CD14-positive monocyte (primary cell): ENCODE measurements around the gene HMGN1. TPM values are rescaled to one million over a fixed set of nuclear protein-coding genes. Genes with fewer than 3 reads are reported as not detected.
A peak's percentile ranks its signal among the peaks of the same experiment; 100 is the strongest.

Experiments used
- DNase-seq, 3 donors: peaks; one replicate each; pipeline ENCODE4 v3.0.0-alpha.2; 2011 to 2022
- H2AFZ ChIP-seq: 2 replicates; pipeline ENCODE4 v1.6.0; 2012; ENCODE audit warnings: mild to moderate bottlenecking, low read depth, low read length, inconsistent platforms; ENCODE audit not compliant: insufficient read depth, poor library complexity, severe bottlenecking
- H3K27ac ChIP-seq, 2 donors: 1 replicate in 1 of 2; 2 replicates in 1 of 2; pipeline ENCODE4 v1.5.1; 2012 to 2013; ENCODE audit warnings: low read length in 2 of 2, control low read depth in 1 of 2, inconsistent platforms in 1 of 2, low read depth in 1 of 2, mild to moderate bottlenecking in 1 of 2
- H3K27me3 ChIP-seq, 2 donors: one replicate each; pipeline versions ENCODE4 v1.6.0 to v1.6.1; 2011 to 2013; ENCODE audit warnings: low read length in 2 of 2; ENCODE audit not compliant: control insufficient read depth in 2 of 2, insufficient read depth in 2 of 2
- H3K36me3 ChIP-seq, 2 donors: replicated peaks in 1 of 2; 1 replicate in 1 of 2; 2 replicates in 1 of 2; pipeline versions ENCODE4 v1.5.1 to v1.6.1; 2012 to 2013; ENCODE audit warnings: low read length in 2 of 2, control low read depth in 1 of 2, inconsistent platforms in 1 of 2, mild to moderate bottlenecking in 1 of 2; ENCODE audit not compliant: insufficient read depth in 2 of 2, control insufficient read depth in 1 of 2
- H3K4me1 ChIP-seq, 2 donors: 1 replicate in 1 of 2; 2 replicates in 1 of 2; pipeline versions ENCODE4 v1.5.1 to v1.6.1; 2012 to 2013; ENCODE audit warnings: low read length in 2 of 2, control low read depth in 1 of 2, inconsistent platforms in 1 of 2, mild to moderate bottlenecking in 1 of 2, moderate library complexity in 1 of 2; ENCODE audit not compliant: insufficient read depth in 2 of 2, control insufficient read depth in 1 of 2
- H3K4me2 ChIP-seq: replicated peaks from 2 replicates; pipeline ENCODE3; 2012; ENCODE audit warnings: low read length, moderate library complexity, mild to moderate bottlenecking; ENCODE audit not compliant: poor library complexity, severe bottlenecking; ENCODE audit errors: extremely low read depth
- H3K4me3 ChIP-seq, 3 experiments: fragments of 200-600 bp in 1 of 3; sonication (generic) in 1 of 3; replicated peaks in 1 of 3; 1 replicate in 2 of 3; 2 replicates in 1 of 3; pipeline ENCODE4 v1.5.1; 2011 to 2013; ENCODE audit warnings: low read length in 3 of 3, mild to moderate bottlenecking in 3 of 3, control low read depth in 2 of 3, low read depth in 2 of 3, inconsistent platforms in 1 of 3, moderate library complexity in 1 of 3
- H3K79me2 ChIP-seq: 2 replicates; pipeline ENCODE4 v1.6.0; 2012; ENCODE audit warnings: mild to moderate bottlenecking, control low read depth, inconsistent platforms, low read length, moderate library complexity; ENCODE audit not compliant: insufficient read depth
- H3K9ac ChIP-seq: 2 replicates; pipeline ENCODE4 v1.6.0; 2017; ENCODE audit warnings: low read length, mild to moderate bottlenecking; ENCODE audit not compliant: insufficient read depth, poor library complexity, severe bottlenecking
- H3K9me3 ChIP-seq, 2 donors: replicated peaks in 1 of 2; 1 replicate in 1 of 2; 2 replicates in 1 of 2; pipeline versions ENCODE4 v1.5.1 to v1.6.1; 2012 to 2013; ENCODE audit warnings: low read length in 2 of 2, control low read depth in 1 of 2; ENCODE audit not compliant: control insufficient read depth in 1 of 2, insufficient read depth in 1 of 2
- H4K20me1 ChIP-seq: 2 replicates; pipeline ENCODE4 v1.6.0; 2012; ENCODE audit warnings: mild to moderate bottlenecking, low read length, control low read depth, moderate library complexity; ENCODE audit not compliant: insufficient read depth
- H3K27ac Mint-ChIP-seq, 7 donors: one replicate each; pipeline ENCODE4 v1.8.0; 2020; ENCODE audit warnings: mild to moderate bottlenecking in 7 of 7, mixed read lengths in 7 of 7, moderate library complexity in 6 of 7, inconsistent platforms in 2 of 7
- H3K27me3 Mint-ChIP-seq, 3 donors: one replicate each; pipeline ENCODE4 v1.8.0; 2021 to 2022; ENCODE audit warnings: low read depth in 3 of 3, mild to moderate bottlenecking in 3 of 3, mixed read lengths in 3 of 3, moderate library complexity in 3 of 3, inconsistent platforms in 1 of 3
- H3K36me3 Mint-ChIP-seq, 2 donors: one replicate each; pipeline ENCODE4 v1.8.0; 2020; ENCODE audit warnings: mixed read lengths in 2 of 2, inconsistent platforms in 1 of 2, mild to moderate bottlenecking in 1 of 2
- H3K4me1 Mint-ChIP-seq: one replicate; pipeline ENCODE4 v1.8.0; 2020; ENCODE audit warnings: mild to moderate bottlenecking, mixed read lengths
- H3K4me3 Mint-ChIP-seq, 2 donors: one replicate each; pipeline ENCODE4 v1.8.0; 2020; ENCODE audit warnings: mild to moderate bottlenecking in 2 of 2, mixed read lengths in 2 of 2, moderate library complexity in 1 of 2
- H3K9me3 Mint-ChIP-seq, 7 donors: one replicate each; pipeline ENCODE4 v1.8.0; 2020 to 2022; ENCODE audit warnings: mixed read lengths in 7 of 7, mild to moderate bottlenecking in 6 of 7, moderate library complexity in 6 of 7, inconsistent platforms in 2 of 7
- WGBS: methylation state at CpG from one replicate; pipeline ENCODE4 v1.1.5; 2013; ENCODE audit warnings: missing lambda C conversion rate; ENCODE audit not compliant: insufficient coverage; 5-methylcytosine and 5-hydroxymethylcytosine counted together
- intact Hi-C, 2 donors: fragments of 100-400 bp; cut with micrococcal nuclease; formaldehyde crosslinking; loops; one replicate each; pipeline versions ENCODE4 v1.15.0 to v1.15.1; 2023
- polyA plus RNA-seq, 3 donors: library from polyadenylated mRNA; depleted of rRNA in 1 of 3; unstranded in 2 of 3; stranded (reverse) in 1 of 3; fragments of 300-500 nt in 2 of 3; fragments of >200 nt in 1 of 3; fragmentation: Illumina TruSeq in 2 of 3; gene quantifications; 1 replicate in 2 of 3; 2 replicates in 1 of 3; pipeline ENCODE4 v1.2.3, GENCODE V29; 2012 to 2021
- TF ChIP-seq, protein P1 (sequence below): fragments of 200-600 bp; IDR thresholded peaks from one replicate; pipeline ENCODE4 v1.8.0; 2022; ENCODE audit warnings: antibody characterized with exemption, mild to moderate bottlenecking

The HMGN1 gene
- polyA plus RNA-seq, 3 donors, result 59.8 to 74.7 (median 72.7) TPM

GRCh38 chr21:39386194-39386593 lies 37.3 kb upstream of the HMGN1 start:
- TF ChIP-seq, protein P1, sequence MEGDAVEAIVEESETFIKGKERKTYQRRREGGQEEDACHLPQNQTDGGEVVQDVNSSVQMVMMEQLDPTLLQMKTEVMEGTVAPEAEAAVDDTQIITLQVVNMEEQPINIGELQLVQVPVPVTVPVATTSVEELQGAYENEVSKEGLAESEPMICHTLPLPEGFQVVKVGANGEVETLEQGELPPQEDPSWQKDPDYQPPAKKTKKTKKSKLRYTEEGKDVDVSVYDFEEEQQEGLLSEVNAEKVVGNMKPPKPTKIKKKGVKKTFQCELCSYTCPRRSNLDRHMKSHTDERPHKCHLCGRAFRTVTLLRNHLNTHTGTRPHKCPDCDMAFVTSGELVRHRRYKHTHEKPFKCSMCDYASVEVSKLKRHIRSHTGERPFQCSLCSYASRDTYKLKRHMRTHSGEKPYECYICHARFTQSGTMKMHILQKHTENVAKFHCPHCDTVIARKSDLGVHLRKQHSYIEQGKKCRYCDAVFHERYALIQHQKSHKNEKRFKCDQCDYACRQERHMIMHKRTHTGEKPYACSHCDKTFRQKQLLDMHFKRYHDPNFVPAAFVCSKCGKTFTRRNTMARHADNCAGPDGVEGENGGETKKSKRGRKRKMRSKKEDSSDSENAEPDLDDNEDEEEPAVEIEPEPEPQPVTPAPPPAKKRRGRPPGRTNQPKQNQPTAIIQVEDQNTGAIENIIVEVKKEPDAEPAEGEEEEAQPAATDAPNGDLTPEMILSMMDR, result no peak
- Histone ChIP-seq H3K27me3 (no peaks in the 10 kb centered on the region), H3K79me2 (peaks cover 57% of the 10 kb centered on the region), H2AFZ (peak overlapping the region; percentile 80), H3K27ac (peak overlapping the region; percentile 1 to 64), H3K9me3 (no peaks in the 10 kb centered on the region), H3K36me3 (peaks cover 7 to 9% of the 10 kb centered on the region in 2 donors), H4K20me1 (peaks cover 5% of the 10 kb centered on the region), H3K4me3 (peak overlapping the region in 2 of 3 experiments; percentile 29 to 70), H3K4me1 (peaks cover 31% of the 10 kb centered on the region in 2 donors), H3K4me2 (peak overlapping the region; percentile 79), H3K9ac (peak overlapping the region; percentile 21)
- H3K27ac Mint-ChIP-seq, result peak overlapping the region in 6 of 7 donors; percentile 45 to 76 (median 64)
- peak in 1 of 3 donors; percentile 29 for DNase-seq
- H3K4me1 Mint-ChIP-seq, result peaks cover 25% of the 10 kb centered on the region
- intact Hi-C loops, result loop anchor here (5.0 kb wide), 3 partner anchors 39 to 74 kb away; partner anchors contain the start of genes BRWD1 (in 1 of the 2) and HMGN1 (in 1 of the 2)
- no peaks in the 10 kb centered on the region for H3K9me3 Mint-ChIP-seq
- peaks cover 0 to 3% (median 0%) of the 10 kb centered on the region in 3 donors for H3K27me3 Mint-ChIP-seq
- WGBS, result 91% methylated on average over 9 of the region's 13 CpGs
- H3K36me3 Mint-ChIP-seq, result peaks cover 13 to 14% of the 10 kb centered on the region in 2 donors
- H3K4me3 Mint-ChIP-seq, result peak overlapping the region; percentile 73 to 84

GRCh38 chr21:39385299-39386145 lies 36.6 kb upstream of the HMGN1 start:
- peaks cover 7 to 8% of the 10 kb centered on the region in 2 donors for H3K36me3 Mint-ChIP-seq
- 69% methylated on average over 43 of the region's 50 CpGs for WGBS
- H3K4me1 ChIP-seq, result peaks cover 36% of the 10 kb centered on the region in 2 donors
- peak overlapping the region; percentile 79 for H3K4me2 ChIP-seq
- H3K36me3 ChIP-seq, result peaks cover under 1 to 2% of the 10 kb centered on the region in 2 donors
- no peaks in the 10 kb centered on the region for H3K9me3 Mint-ChIP-seq
- H3K27me3 ChIP-seq, result no peaks in the 10 kb centered on the region
- peak overlapping the region; percentile 1 to 64 for H3K27ac ChIP-seq
- H4K20me1 ChIP-seq, result peaks cover 5% of the 10 kb centered on the region
- H3K4me1 Mint-ChIP-seq, result peaks cover 31% of the 10 kb centered on the region
- H3K4me3 ChIP-seq, result peak overlapping the region; percentile 22 to 70 (median 29)
- peak overlapping the region; percentile 21 for H3K9ac ChIP-seq
- peak overlapping the region; percentile 45 to 76 (median 59) for H3K27ac Mint-ChIP-seq
- TF ChIP-seq, protein P1, result no peak
- intact Hi-C loops, result loop anchor here (5.0 kb wide), 3 partner anchors 38 to 73 kb away; partner anchors contain the start of genes BRWD1 (in 1 of the 2) and HMGN1 (in 1 of the 2)
- H2AFZ ChIP-seq, result peak overlapping the region; percentile 80
- H3K9me3 ChIP-seq, result no peaks in the 10 kb centered on the region
- peak; percentile 61 to 71 (median 67) for DNase-seq
- H3K4me3 Mint-ChIP-seq, result peak overlapping the region; percentile 73 to 84
- peaks cover 0 to 2% (median under 1%) of the 10 kb centered on the region in 3 donors for H3K27me3 Mint-ChIP-seq
- H3K79me2 ChIP-seq, result peaks cover 58% of the 10 kb centered on the region
